ENCODE measurements around the gene FBXW11. TPM values are rescaled to one million over a fixed set of nuclear protein-coding genes. Genes with fewer than 3 reads are reported as not detected.

The FBXW11 gene
- total and polyA plus RNA-seq, 10 of the 15 experiments (the other 5 are each of a cell fraction or from before 2014, with no cell fraction given): 4.3 to 61.5 (median 40.0) TPM

GRCh38 chr5:171963416-171963815 lies 43.0 kb downstream of the FBXW11 start:
- intact Hi-C loops (cut with micrococcal nuclease; ENCODE audit: unreplicated experiment): loop anchor here (5.0 kb wide), 1 partner anchor 39 kb away; no protein-coding TSS in a partner anchor
- ChIA-PET RAD21 (ENCODE audit: unreplicated experiment) (interaction anchor here (3.5 to 6.7 kb wide), 2 partner anchors 43 to 51 kb away, joined by 18 to 49 read pairs; partner anchors contain the start of gene FBXW11), POLR2A (interaction anchor here (0.5 to 1.6 kb wide), 3 partner anchors 20 to 178 kb away, joined by 3 to 5 read pairs (median 3); no protein-coding TSS in a partner anchor), CTCF (interaction anchor here (0.9 to 6.9 kb wide), 5 partner anchors 9 to 51 kb away, joined by 3 to 54 read pairs (median 4); no protein-coding TSS in a partner anchor), SMC1A (ENCODE audit: uncharacterized antibody, unreplicated experiment) (interaction anchor here (1.5 to 5.0 kb wide), 3 partner anchors 11 to 51 kb away, joined by 5 to 26 read pairs (median 6); no protein-coding TSS in a partner anchor)
- DNase-seq (ENCODE audit: low read depth, low spot score): no peak
- FAIRE-seq: no peak
- H3K27ac ChIP-seq (ENCODE audit: control insufficient read depth, insufficient read depth): no peak overlapping the region
- H3K27me3 ChIP-seq (replicated peaks in 1 of 2; ENCODE audit: control insufficient read depth in 2 of 2, insufficient read depth in 2 of 2, low read length in 1 of 2): no peaks in the 10 kb centered on the region
- no peaks in the 10 kb centered on the region; a peak in 1 of 4 replicates for H3K36me3 ChIP-seq (ENCODE audit: control insufficient read depth in 2 of 2, insufficient read depth in 2 of 2, low read length in 1 of 2)
- BruUV-seq (replicated peaks): no TSS peak
- no peak overlapping the region for H2AFZ ChIP-seq (ENCODE audit: control insufficient read depth, low read depth, low read length)
- TF ChIP-seq ZNF207 (IDR thresholded peaks at IDR 0.05; ENCODE audit: borderline replicate concordance): no peak
- no peak for TF ChIP-seq CHD4 (IDR thresholded peaks at IDR 0.05)
- TF ChIP-seq TCF12 (IDR thresholded peaks at IDR 0.05; ENCODE audit: low read depth, low read length): no peak
- no peak for TF ChIP-seq ZBTB4 (CRISPR knock-in tag; IDR thresholded peaks at IDR 0.05)
- TF ChIP-seq MYB (IDR thresholded peaks at IDR 0.05; ENCODE audit: borderline replicate concordance, low read depth, low read length): no peak
- no peak for TF ChIP-seq SMARCA5 (IDR thresholded peaks at IDR 0.05)
- no peak for TF ChIP-seq HDAC6 (IDR thresholded peaks at IDR 0.05; ENCODE audit: unreplicated experiment)
- no peak for TF ChIP-seq CHD1 (IDR thresholded peaks at IDR 0.05; ENCODE audit: low read depth, low read length)
- TF ChIP-seq PBX3 (IDR thresholded peaks at IDR 0.05; ENCODE audit: insufficient replicate concordance, low read depth, low read length): no peak
- TF ChIP-seq SREBF1 (IDR thresholded peaks at IDR 0.05; ENCODE audit: low read length): no peak
- TF ChIP-seq BACH1 (IDR thresholded peaks at IDR 0.05; ENCODE audit: borderline replicate concordance): no peak
- H3K4me3 ChIP-seq: no peak overlapping the region
- ATAC-seq: no peak
- peaks cover 4% of the 10 kb centered on the region; the same call in 2 of the 3 replicates for H3K9me3 ChIP-seq (replicated peaks; ENCODE audit: control insufficient read depth, insufficient read depth, low read length)
- 94% methylated on average over 2 of the region's 2 CpGs for WGBS (ENCODE audit: insufficient coverage, insufficient replicate concordance, low lambda C conversion rate, missing lambda C conversion rate)
- no peak overlapping the region for H3K9ac ChIP-seq (ENCODE audit: control insufficient read depth, insufficient read depth, low read length)
- no peaks in the 10 kb centered on the region for H4K20me1 ChIP-seq (ENCODE audit: control insufficient read depth, insufficient read depth)
- peaks cover 79% of the 10 kb centered on the region for H3K79me2 ChIP-seq (ENCODE audit: control insufficient read depth, insufficient read depth, low read length)
- H3K4me2 ChIP-seq (ENCODE audit: control insufficient read depth, insufficient read depth): no peak overlapping the region
- H3K4me1 ChIP-seq (ENCODE audit: control insufficient read depth, insufficient read depth, low read length): peaks cover 35% of the 10 kb centered on the region
- in situ Hi-C loops (cut with MboI): no loop called here
